Activated B cell treated with CpG ODN at 0.5 μM for 24 hours (primary cell): ENCODE data around the gene HPCA. TPM values are rescaled to one million over a fixed set of nuclear protein-coding genes. Genes with fewer than 3 reads are reported as not detected.

ENCODE experiments used
- ATAC-seq: fragments of 200-7000 bp; cut with Tn5 transposase; one replicate; pipeline ENCODE4 v1.10.0; 2021; ENCODE audit warnings: low read depth, mild to moderate bottlenecking, moderate library complexity
- CTCF ChIA-PET: fragments of 350-600 bp; sonication (Branson Sonifier 250); formaldehyde crosslinking; loops from one replicate; lab custom pipeline; 2021; ENCODE audit warnings: antibody characterized with exemption; lab: Charles Lee
- POLR2A ChIA-PET: fragments of 350-600 bp; sonication (Branson Sonifier 250); formaldehyde crosslinking; loops from one replicate; lab custom pipeline; 2021; ENCODE audit warnings: antibody characterized with exemption; lab: Charles Lee
- DNase-seq: peaks from one replicate; pipeline ENCODE4 v3.0.0; 2022
- H3K27ac Mint-ChIP-seq: one replicate; pipeline ENCODE4 v1.8.0; 2020; ENCODE audit warnings: mixed read lengths
- H3K27me3 Mint-ChIP-seq: one replicate; pipeline ENCODE4 v1.8.0; 2021; ENCODE audit warnings: mixed read lengths
- H3K36me3 Mint-ChIP-seq: one replicate; pipeline ENCODE4 v1.8.0; 2021; ENCODE audit warnings: low read depth, mixed read lengths
- H3K4me1 Mint-ChIP-seq: one replicate; pipeline ENCODE4 v1.8.0; 2021; ENCODE audit warnings: mixed read lengths
- H3K4me3 Mint-ChIP-seq: one replicate; pipeline ENCODE4 v1.8.0; 2020; ENCODE audit warnings: mild to moderate bottlenecking, mixed read lengths
- H3K9me3 Mint-ChIP-seq: one replicate; pipeline ENCODE4 v1.8.0; 2020; ENCODE audit warnings: mixed read lengths
- intact Hi-C: fragments of 100-400 bp; cut with micrococcal nuclease; formaldehyde crosslinking; loops from one replicate; pipeline ENCODE4 v1.15.1; 2024
- total RNA-seq: library from RNA; stranded (reverse); gene quantifications from 2 replicates; pipeline ENCODE4 v1.2.3, GENCODE V29; 2022
- TF ChIP-seq, protein P1 (sequence below): fragments of 200-600 bp; IDR thresholded peaks from one replicate; pipeline ENCODE4 v1.8.0; 2022; ENCODE audit warnings: antibody characterized with exemption, mild to moderate bottlenecking

Gene HPCA
- total RNA-seq, 1 donor from 2014 or later = not detected

DNA sequence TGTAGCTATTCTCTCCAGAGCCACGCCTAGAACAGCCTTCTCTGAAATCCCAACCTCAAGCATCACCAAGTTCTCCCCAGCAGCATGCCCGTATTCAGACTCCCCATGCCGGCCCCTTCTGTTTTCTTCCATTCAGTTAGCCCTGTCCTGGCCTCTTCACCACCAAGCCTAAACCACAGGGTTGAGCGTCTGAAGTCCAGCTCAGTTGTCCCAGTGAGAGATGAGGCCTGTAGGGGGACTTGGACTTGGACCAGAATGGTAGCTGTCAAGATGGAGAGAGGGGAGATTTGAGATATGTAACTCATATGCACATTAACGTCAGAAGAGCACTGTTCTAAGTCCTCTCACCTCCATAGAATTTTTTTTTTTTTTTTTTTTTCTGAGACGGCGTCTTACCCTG lies 20.4 kb downstream of the HPCA start:
- ATAC-seq = no peak
- H3K27me3 Mint-ChIP-seq = peaks cover 20% of the 10 kb centered on the region
- no peaks in the 10 kb centered on the region for H3K36me3 Mint-ChIP-seq
- CTCF ChIA-PET = no interaction called here
- H3K4me3 Mint-ChIP-seq = no peak overlapping the region
- no peak for DNase-seq
- POLR2A ChIA-PET = no interaction called here
- no peaks in the 10 kb centered on the region for H3K9me3 Mint-ChIP-seq
- intact Hi-C loops = no loop called here
- H3K27ac Mint-ChIP-seq = no peak overlapping the region
- TF ChIP-seq, protein P1, sequence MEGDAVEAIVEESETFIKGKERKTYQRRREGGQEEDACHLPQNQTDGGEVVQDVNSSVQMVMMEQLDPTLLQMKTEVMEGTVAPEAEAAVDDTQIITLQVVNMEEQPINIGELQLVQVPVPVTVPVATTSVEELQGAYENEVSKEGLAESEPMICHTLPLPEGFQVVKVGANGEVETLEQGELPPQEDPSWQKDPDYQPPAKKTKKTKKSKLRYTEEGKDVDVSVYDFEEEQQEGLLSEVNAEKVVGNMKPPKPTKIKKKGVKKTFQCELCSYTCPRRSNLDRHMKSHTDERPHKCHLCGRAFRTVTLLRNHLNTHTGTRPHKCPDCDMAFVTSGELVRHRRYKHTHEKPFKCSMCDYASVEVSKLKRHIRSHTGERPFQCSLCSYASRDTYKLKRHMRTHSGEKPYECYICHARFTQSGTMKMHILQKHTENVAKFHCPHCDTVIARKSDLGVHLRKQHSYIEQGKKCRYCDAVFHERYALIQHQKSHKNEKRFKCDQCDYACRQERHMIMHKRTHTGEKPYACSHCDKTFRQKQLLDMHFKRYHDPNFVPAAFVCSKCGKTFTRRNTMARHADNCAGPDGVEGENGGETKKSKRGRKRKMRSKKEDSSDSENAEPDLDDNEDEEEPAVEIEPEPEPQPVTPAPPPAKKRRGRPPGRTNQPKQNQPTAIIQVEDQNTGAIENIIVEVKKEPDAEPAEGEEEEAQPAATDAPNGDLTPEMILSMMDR = no peak
- H3K4me1 Mint-ChIP-seq = peaks cover 1% of the 10 kb centered on the region

DNA sequence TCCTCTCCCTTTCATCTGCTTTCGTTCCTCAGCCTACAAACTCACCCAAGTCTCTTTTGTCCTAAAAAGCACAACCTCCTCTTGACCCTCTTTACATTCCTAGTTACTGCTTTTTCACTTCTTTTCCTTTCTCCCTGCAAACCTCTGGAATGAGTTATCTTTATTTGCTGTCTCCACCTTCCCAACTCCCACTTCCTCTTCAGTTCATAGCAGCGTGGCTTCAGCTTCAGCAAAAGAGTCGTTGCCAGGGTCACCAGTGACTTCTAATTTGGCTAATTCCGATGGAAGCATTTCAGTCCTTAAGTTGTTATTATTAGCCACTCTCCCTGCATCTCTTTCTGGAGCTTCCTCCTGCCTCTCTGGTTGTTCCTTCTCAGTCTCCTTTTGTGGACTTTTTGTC lies 21.1 kb downstream of the HPCA start:
- CTCF ChIA-PET = no interaction called here
- Mint-ChIP-seq H3K4me1 (no peaks in the 10 kb centered on the region), H3K9me3 (no peaks in the 10 kb centered on the region), H3K27ac (no peak overlapping the region), H3K27me3 (peaks cover 15% of the 10 kb centered on the region), H3K4me3 (no peak overlapping the region), H3K36me3 (no peaks in the 10 kb centered on the region)
- intact Hi-C loops = no loop called here
- POLR2A ChIA-PET = no interaction called here
- TF ChIP-seq, protein P1 = no peak
- ATAC-seq (no peak), DNase-seq (no peak)

DNA sequence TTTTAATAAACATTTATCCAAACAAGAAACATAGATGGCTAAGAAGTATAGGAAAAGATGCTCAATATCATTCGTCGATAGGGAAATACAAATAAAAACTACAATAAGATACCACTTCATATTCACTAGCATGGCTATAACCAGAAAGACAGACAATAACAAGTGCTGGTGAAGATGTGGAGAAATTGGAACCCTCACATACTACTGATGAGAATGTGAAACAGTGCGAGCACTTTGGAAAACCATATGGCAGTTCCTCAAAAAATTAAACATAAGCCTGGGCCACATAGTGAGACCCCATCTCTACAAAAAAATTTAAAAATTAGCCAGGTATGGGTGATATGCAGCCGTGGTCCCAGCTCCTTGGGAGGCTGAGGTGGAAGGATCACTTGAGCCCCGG lies 24.0 kb downstream of the HPCA start:
- POLR2A ChIA-PET = no interaction called here

DNA sequence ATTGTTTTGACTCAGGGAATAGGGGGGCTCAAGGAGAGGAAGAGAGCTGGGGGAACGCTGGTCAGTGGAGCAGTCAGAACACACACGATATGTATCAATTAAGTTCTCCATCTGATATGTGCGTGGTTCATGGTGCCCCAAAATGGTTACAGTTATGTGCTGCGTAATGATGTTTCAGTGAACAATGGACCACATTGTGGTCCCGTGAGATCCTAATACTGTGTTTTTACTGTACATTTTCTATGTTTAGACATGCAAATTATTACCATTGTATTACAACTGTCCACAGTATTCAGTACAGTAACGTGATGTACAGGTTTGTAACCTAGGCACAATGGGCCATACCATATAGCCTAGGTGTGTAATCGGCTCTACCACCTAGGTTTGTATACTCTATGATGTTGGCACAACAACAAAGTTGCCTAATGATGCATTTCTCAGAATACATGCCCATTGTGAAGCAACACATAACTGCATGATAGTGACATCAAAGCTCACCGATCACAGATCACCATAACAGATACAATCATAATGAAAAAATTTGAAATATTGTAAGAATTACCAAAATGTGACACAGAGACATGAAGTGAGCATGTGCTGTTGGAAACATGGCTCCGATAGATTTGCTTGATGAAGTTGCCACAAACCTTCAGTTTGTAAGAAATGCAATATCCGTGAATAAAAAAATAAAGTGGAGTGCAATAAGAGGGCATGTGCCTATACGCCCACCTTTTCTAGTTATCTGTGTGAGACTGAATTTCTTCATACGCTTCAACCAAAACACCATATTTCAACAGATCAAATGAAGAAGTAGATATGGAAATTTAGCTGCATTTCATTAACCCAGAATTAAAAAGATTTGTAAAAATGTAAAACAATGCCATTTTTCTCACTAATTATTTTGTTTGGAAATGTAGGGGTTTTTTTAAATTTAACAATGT lies 29.7 kb downstream of the HPCA start:
- no peaks in the 10 kb centered on the region for H3K36me3 Mint-ChIP-seq
- no peak overlapping the region for H3K27ac Mint-ChIP-seq
- no peak for DNase-seq
- POLR2A ChIA-PET = no interaction called here
- TF ChIP-seq, protein P1 = no peak
- H3K9me3 Mint-ChIP-seq = no peaks in the 10 kb centered on the region
- no peak for ATAC-seq
- H3K4me1 Mint-ChIP-seq = no peaks in the 10 kb centered on the region
- CTCF ChIA-PET = no interaction called here
- H3K4me3 Mint-ChIP-seq = no peak overlapping the region
- intact Hi-C loops = no loop called here
- H3K27me3 Mint-ChIP-seq = peaks cover 30% of the 10 kb centered on the region

More for the DNA sequence above, 24.0 kb downstream of the HPCA start:
- intact Hi-C loops = no loop called here
- H3K4me1 Mint-ChIP-seq = no peaks in the 10 kb centered on the region
- no peak overlapping the region for H3K27ac Mint-ChIP-seq
- H3K4me3 Mint-ChIP-seq = no peak overlapping the region
- H3K36me3 Mint-ChIP-seq = no peaks in the 10 kb centered on the region
- peaks cover 10% of the 10 kb centered on the region for H3K27me3 Mint-ChIP-seq
- TF ChIP-seq, protein P1 = no peak
- DNase-seq = no peak
- CTCF ChIA-PET = no interaction called here
- no peak for ATAC-seq
- no peaks in the 10 kb centered on the region for H3K9me3 Mint-ChIP-seq

- POLR2A ChIA-PET = no interaction called here
- CTCF ChIA-PET = no interaction called here
- peaks cover 36% of the 10 kb centered on the region for H3K27me3 Mint-ChIP-seq
- H3K4me1 Mint-ChIP-seq = no peaks in the 10 kb centered on the region
- TF ChIP-seq, protein P1 = no peak
- no peaks in the 10 kb centered on the region for H3K36me3 Mint-ChIP-seq
- no peak for ATAC-seq
- H3K9me3 Mint-ChIP-seq = no peaks in the 10 kb centered on the region
- H3K27ac Mint-ChIP-seq = no peak overlapping the region
- no peak overlapping the region for H3K4me3 Mint-ChIP-seq
- DNase-seq = no peak
- intact Hi-C loops = no loop called here
These were observed 31.2 kb downstream of the HPCA start for GRCh38 chr1:32917521-32917920.
